ENCODE results near the gene GLCE.

DNA sequence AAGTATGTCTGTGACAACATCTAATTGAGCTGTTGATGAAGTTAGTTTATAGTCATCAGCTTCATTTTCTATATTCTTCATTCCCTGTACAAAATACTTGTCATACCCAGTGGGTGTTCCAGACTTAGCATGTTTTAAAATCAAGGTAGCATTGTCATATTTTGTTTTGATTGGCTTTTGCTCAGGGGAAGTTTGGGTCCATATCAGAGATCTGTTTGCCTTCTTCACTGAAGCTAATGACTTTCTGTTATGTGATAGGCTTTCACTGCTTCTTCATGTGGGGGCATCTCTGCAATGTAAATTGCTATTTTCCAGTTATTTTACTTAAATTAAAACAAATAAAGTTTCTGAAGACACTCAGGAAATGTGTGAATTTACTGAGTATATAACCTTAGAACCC is 15.1 kb downstream of the GLCE start:
- TF ChIP-seq CTCF (IDR thresholded peaks at IDR 0.05 in 4 of 5, conservative IDR thresholded peaks at IDR 0.05 in 1 of 5) (no peak), POLR2A (IDR thresholded peaks at IDR 0.05) (no peak)
